NT2/D1 (cell line): ENCODE measurements around the gene JUNB.

Experiments used
- DNase-seq: peaks from one replicate; pipeline ENCODE4 v3.0.0-alpha.2; 2011; ENCODE audit warnings: low read depth, low spot score
- H3K27me3 ChIP-seq: 2 replicates; pipeline ENCODE4 v1.6.0; 2011; ENCODE audit warnings: mild to moderate bottlenecking; ENCODE audit not compliant: insufficient read length, insufficient read depth
- H3K36me3 ChIP-seq: 2 replicates; pipeline ENCODE4 v1.6.1; 2011; ENCODE audit warnings: mild to moderate bottlenecking, low read length, mixed read lengths; ENCODE audit not compliant: insufficient read depth, insufficient read length
- H3K4me1 ChIP-seq: 2 replicates; pipeline ENCODE4 v1.5.1; 2011; ENCODE audit not compliant: insufficient read depth, insufficient read length
- H3K4me3 ChIP-seq: 2 replicates; pipeline ENCODE4 v1.5.1; 2011; ENCODE audit warnings: low read depth; ENCODE audit not compliant: insufficient read length
- H3K9ac ChIP-seq: 2 replicates; pipeline ENCODE4 v1.6.0; 2011; ENCODE audit warnings: low read depth; ENCODE audit not compliant: insufficient read length
- H3K9me3 ChIP-seq: 2 replicates; pipeline ENCODE4 v1.5.1; 2011; ENCODE audit warnings: mild to moderate bottlenecking, low read length; ENCODE audit not compliant: insufficient read depth
- SUZ12 ChIP-seq: IDR thresholded peaks from 2 replicates; pipeline ENCODE4 v1.6.1; 2011; ENCODE audit not compliant: insufficient read length, insufficient read depth; ENCODE audit errors: extremely low read depth
- YY1 ChIP-seq: IDR thresholded peaks from 2 replicates; pipeline ENCODE4 v1.6.1; 2011; ENCODE audit not compliant: insufficient read length, insufficient read depth
- ZNF274 ChIP-seq: IDR thresholded peaks from 2 replicates; pipeline ENCODE4 v1.6.1; 2011; ENCODE audit warnings: mild to moderate bottlenecking, low read depth, low read length

The JUNB gene

DNA sequence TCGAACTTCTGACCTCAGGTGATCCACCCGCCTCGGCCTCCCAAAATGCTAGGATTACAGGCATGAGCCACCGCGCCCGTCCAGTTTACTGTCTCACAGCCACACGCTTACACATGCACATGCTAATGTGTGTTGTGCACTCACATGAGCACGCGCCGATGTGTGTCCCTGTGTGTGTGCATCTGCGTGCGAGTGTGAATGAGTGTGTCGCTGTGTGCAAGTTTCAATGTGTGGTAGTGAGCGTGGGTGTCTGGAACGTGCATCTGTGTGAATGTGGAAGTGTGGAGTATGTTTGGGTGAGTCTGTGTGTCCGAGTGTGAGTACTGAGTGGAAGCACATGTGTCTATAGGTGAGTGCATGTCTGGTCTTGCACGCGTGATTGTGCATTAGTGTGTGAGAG is 51.2 kb downstream of the JUNB start:
- no peak for TF ChIP-seq ZNF274
- TF ChIP-seq SUZ12: no peak
- TF ChIP-seq YY1: no peak
- no peak overlapping the region for H3K9ac ChIP-seq

More for the DNA sequence above, 51.2 kb downstream of the JUNB start:
- Histone ChIP-seq H3K27me3 (peaks cover 30% of the 10 kb centered on the region), H3K36me3 (no peaks in the 10 kb centered on the region), H3K9me3 (no peaks in the 10 kb centered on the region), H3K4me3 (no peak overlapping the region), H3K4me1 (peaks cover 20% of the 10 kb centered on the region)
- no peak for DNase-seq
